Uterus (tissue), 4 donors: ENCODE measurements around the gene C1QL1. TPM values are rescaled to one million over a fixed set of nuclear protein-coding genes. Genes with fewer than 3 reads are reported as not detected.

Experiments used
- DNase-seq, 2 donors: peaks; one replicate each; pipeline ENCODE4 v3.0.0-alpha.2; 2019 to 2020
- H3K27ac ChIP-seq, 2 donors: fragments of 200-600 bp; sonication (generic); 1 replicate in 1 of 2; 2 replicates in 1 of 2; pipeline ENCODE4 v1.5.1; 2016 to 2018
- H3K27me3 ChIP-seq, 2 donors: fragments of 200-600 bp; sonication (generic); one replicate each; pipeline ENCODE4 v1.5.1; 2018 to 2019; ENCODE audit warnings: control low read depth in 1 of 2
- H3K36me3 ChIP-seq, 2 donors: fragments of 200-600 bp; sonication (generic); one replicate each; pipeline ENCODE4 v1.5.1; 2019; ENCODE audit warnings: control low read depth in 1 of 2
- H3K4me1 ChIP-seq, 2 donors: fragments of 200-600 bp; sonication (generic); one replicate each; pipeline ENCODE4 v1.5.1; 2018 to 2019; ENCODE audit warnings: control low read depth in 1 of 2
- H3K4me3 ChIP-seq, 2 donors: fragments of 200-600 bp; sonication (generic); 1 replicate in 1 of 2; 2 replicates in 1 of 2; pipeline ENCODE4 v1.5.1; 2018 to 2019; ENCODE audit warnings: mild to moderate bottlenecking in 1 of 2
- H3K9me3 ChIP-seq, 2 donors: fragments of 200-600 bp; sonication (generic); one replicate each; pipeline ENCODE4 v1.5.1; 2019; ENCODE audit warnings: control low read depth in 1 of 2
- POLR2A ChIP-seq, 2 donors: fragments of 450-650 bp; IDR thresholded peaks; one replicate each; pipeline ENCODE4 v1.6.1; 2016; ENCODE audit warnings: antibody characterized with exemption in 2 of 2, mild to moderate bottlenecking in 1 of 2, moderate library complexity in 1 of 2
- intact Hi-C: fragments of 100-400 bp; cut with DNase I; formaldehyde crosslinking; loops from one replicate; pipeline ENCODE4 v1.15.1; 2023; ENCODE audit warnings: low total_unique reads
- total RNA-seq, 4 donors: library from RNA; depleted of rRNA in 3 of 4; stranded (reverse); fragments of >200 nt in 3 of 4; gene quantifications; one replicate each; pipeline versions ENCODE4 v1.1.0 to v1.2.4, GENCODE V29; 2014 to 2023
- TF ChIP-seq, protein P1 (sequence below), 4 experiments: fragments of 200-600 bp in 2 of 4; fragments of 450-650 bp in 2 of 4; sonication (generic) in 2 of 4; IDR thresholded peaks; one replicate each; pipeline ENCODE4 v1.5.1; 2016 to 2019; ENCODE audit warnings: antibody characterized with exemption in 4 of 4, mild to moderate bottlenecking in 2 of 4, moderate library complexity in 1 of 4
- donor health status: DM: yes; HTN: yes; CAD: no.

Gene C1QL1
- total RNA-seq, 4 donors from 2014 or later: 0.51 to 20.3 (median 3.3) TPM; not detected in 1

GRCh38 chr17:44941712-44942331, 26.3 kb downstream of the C1QL1 start:
- Histone ChIP-seq H3K36me3 (no peaks in the 10 kb centered on the region), H3K4me3 (no peak overlapping the region), H3K27ac (no peak overlapping the region), H3K27me3 (no peaks in the 10 kb centered on the region), H3K9me3 (no peaks in the 10 kb centered on the region), H3K4me1 (no peaks in the 10 kb centered on the region)
- TF ChIP-seq, protein P1, sequence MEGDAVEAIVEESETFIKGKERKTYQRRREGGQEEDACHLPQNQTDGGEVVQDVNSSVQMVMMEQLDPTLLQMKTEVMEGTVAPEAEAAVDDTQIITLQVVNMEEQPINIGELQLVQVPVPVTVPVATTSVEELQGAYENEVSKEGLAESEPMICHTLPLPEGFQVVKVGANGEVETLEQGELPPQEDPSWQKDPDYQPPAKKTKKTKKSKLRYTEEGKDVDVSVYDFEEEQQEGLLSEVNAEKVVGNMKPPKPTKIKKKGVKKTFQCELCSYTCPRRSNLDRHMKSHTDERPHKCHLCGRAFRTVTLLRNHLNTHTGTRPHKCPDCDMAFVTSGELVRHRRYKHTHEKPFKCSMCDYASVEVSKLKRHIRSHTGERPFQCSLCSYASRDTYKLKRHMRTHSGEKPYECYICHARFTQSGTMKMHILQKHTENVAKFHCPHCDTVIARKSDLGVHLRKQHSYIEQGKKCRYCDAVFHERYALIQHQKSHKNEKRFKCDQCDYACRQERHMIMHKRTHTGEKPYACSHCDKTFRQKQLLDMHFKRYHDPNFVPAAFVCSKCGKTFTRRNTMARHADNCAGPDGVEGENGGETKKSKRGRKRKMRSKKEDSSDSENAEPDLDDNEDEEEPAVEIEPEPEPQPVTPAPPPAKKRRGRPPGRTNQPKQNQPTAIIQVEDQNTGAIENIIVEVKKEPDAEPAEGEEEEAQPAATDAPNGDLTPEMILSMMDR (IDR thresholded peaks at IDR 0.05): no peak
- TF ChIP-seq POLR2A (IDR thresholded peaks at IDR 0.05): no peak
- intact Hi-C loops: no loop called here
- DNase-seq: no peak

DNA sequence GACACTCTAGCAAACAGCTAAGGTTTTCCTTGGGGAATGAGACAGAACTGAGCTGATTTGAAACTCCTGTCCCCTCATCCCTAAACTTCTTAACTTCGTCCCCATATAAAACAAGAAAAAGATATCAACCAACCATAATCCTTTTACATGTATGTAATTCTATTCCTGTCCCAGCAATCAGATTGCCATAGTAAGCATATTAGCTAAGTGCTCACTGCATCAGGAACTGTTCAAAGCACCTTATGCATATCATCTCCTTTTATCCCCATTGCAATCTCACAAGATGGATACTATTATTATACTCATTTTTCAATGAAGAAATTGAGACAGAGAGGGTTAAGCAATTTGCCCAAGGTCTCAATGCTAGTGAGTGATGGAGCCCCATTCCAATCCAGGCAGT, 27.3 kb downstream of the C1QL1 start:
- intact Hi-C loops: no loop called here
- no peak overlapping the region for H3K4me3 ChIP-seq
- TF ChIP-seq, protein P1 (IDR thresholded peaks at IDR 0.05): no peak
- TF ChIP-seq POLR2A (IDR thresholded peaks at IDR 0.05): no peak
- H3K27ac ChIP-seq: no peak overlapping the region
- H3K4me1 ChIP-seq: no peaks in the 10 kb centered on the region
- no peaks in the 10 kb centered on the region for H3K9me3 ChIP-seq
- H3K36me3 ChIP-seq: no peaks in the 10 kb centered on the region
- H3K27me3 ChIP-seq: no peaks in the 10 kb centered on the region
- DNase-seq: no peak

DNA sequence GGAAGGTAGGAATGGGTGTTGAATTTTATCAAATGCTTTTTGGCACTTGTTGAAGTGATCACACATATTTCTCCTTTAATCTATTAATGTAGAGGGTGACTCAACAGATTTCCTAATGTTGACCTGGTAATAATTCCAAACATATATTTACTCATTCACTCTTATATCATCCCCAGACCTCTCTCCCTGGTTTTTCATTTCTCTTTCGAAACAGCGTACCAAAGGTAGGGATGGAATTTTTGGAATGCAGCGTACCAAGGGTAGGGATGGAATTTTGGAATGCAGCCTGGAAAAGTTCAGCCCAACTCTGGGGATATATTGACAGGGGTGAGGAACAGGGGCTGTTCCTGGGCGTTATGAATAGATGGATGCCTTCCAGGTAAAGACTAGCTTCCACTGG, 27.8 kb downstream of the C1QL1 start:
- TF ChIP-seq POLR2A (IDR thresholded peaks at IDR 0.05): no peak
- TF ChIP-seq, protein P1 (IDR thresholded peaks at IDR 0.05): no peak
- intact Hi-C loops: no loop called here
- no peak overlapping the region for H3K27ac ChIP-seq
- H3K27me3 ChIP-seq: no peaks in the 10 kb centered on the region
- H3K36me3 ChIP-seq: no peaks in the 10 kb centered on the region
- no peaks in the 10 kb centered on the region for H3K9me3 ChIP-seq
- DNase-seq: no peak
- no peak overlapping the region for H3K4me3 ChIP-seq
- no peaks in the 10 kb centered on the region for H3K4me1 ChIP-seq

GRCh38 chr17:44935116-44935515, 33.0 kb downstream of the C1QL1 start:
- H3K9me3 ChIP-seq: no peaks in the 10 kb centered on the region
- H3K27ac ChIP-seq: no peak overlapping the region
- no peaks in the 10 kb centered on the region for H3K27me3 ChIP-seq
- TF ChIP-seq, protein P1 (IDR thresholded peaks at IDR 0.05): no peak
- TF ChIP-seq POLR2A (IDR thresholded peaks at IDR 0.05): no peak
- DNase-seq: no peak
- H3K36me3 ChIP-seq: no peaks in the 10 kb centered on the region
- intact Hi-C loops: no loop called here
- no peak overlapping the region for H3K4me3 ChIP-seq
- no peaks in the 10 kb centered on the region for H3K4me1 ChIP-seq

DNA sequence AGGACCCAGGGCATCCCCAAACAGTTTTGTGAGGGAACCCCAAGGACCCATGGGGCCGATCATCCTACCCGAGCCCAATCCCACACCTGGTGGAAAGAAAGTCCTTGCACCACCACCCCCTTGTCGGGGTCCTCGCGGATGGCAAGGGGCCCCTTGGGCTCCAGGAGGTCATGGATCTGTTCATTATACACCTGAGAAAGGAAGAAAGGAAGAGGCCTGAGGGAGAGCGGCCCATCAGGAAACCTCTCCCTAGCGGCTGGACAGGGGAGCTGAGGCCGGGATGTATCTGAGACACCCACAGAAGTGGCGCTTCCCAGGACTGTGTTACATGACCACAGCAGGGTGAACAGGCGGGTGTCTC, 33.4 kb downstream of the C1QL1 start:
- H3K36me3 ChIP-seq: no peaks in the 10 kb centered on the region
- no peak for TF ChIP-seq POLR2A (IDR thresholded peaks at IDR 0.05)
- TF ChIP-seq, protein P1 (IDR thresholded peaks at IDR 0.05): no peak
- H3K4me1 ChIP-seq: no peaks in the 10 kb centered on the region
- no peaks in the 10 kb centered on the region for H3K9me3 ChIP-seq
- H3K4me3 ChIP-seq: no peak overlapping the region
- intact Hi-C loops: no loop called here
- H3K27ac ChIP-seq: no peak overlapping the region
- no peaks in the 10 kb centered on the region for H3K27me3 ChIP-seq
- no peak for DNase-seq
